ENCODE results near the gene LIF. TPM values are rescaled to one million over a fixed set of nuclear protein-coding genes. Genes with fewer than 3 reads are reported as not detected.
A peak's percentile ranks its signal among the peaks of the same experiment; 100 is the strongest.

LIF gene
- total RNA-seq: 6.9 TPM
- long read RNA-seq, partial matches to known transcripts: 0 of 9 reads
- long read RNA-seq, other reads (novel, unspliced or antisense): 9 of 9 reads

DNA sequence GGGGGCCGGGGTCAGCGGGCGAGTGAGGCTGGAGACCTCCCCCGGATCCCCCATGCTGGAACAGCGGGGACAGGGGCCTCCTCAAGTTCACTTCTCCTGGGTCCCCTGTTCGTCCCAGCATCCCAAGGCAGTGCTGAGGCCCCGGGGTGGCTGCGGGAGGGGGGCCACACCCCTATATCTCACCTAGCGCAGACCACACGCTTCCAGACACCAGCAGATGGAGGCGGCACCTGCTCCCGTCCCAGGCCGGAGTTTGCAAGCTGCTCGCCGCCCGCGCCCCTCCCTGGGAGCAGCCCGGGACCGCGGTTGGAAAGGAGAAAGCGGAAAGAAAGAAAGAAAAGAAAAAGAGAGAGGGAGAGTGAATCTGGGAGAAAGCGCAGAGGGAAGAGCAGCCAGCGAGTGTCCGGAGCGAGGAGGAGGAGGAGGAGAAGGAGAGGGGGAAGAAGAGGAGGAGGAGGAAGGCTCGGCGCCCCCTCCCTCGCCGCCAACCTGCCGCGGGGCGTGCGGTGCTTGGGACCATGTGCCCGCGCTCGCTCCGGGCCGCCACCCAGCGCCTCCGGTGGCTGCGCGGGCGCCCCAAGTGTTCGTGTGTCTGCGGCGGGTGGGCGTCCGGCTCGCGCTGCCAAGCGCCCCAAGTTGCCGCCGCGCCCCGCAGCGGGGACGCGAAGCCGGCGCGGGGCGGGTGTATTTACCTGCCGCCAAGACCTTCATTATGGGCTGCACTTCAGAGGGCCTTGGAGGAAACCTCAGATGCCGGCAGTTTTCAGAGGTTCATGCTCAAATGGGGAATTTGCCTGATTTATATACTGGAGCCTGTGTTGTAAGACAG, at the start of gene LIF:
TSS of gene LIF (minus strand) at position 775 of the 829 bp plus-strand sequence. CDS start at position 711, 64 bp downstream.
- Histone ChIP-seq H3K9me3 (no peaks in the 10 kb centered on the region), H3K36me3 (no peaks in the 10 kb centered on the region), H3K4me1 (peaks cover 16% of the 10 kb centered on the region), H3K27ac (peak within 1 kb of the TSS; percentile 42), H3K4me3 (peak within 1 kb of the TSS; percentile 54), H3K27me3 (peaks cover 11% of the 10 kb centered on the region)
- intact Hi-C loops (cut with DNase I): no loop called here
- ATAC-seq: peak; percentile 42
- no peak for DNase-seq
- TF ChIP-seq, protein P1, sequence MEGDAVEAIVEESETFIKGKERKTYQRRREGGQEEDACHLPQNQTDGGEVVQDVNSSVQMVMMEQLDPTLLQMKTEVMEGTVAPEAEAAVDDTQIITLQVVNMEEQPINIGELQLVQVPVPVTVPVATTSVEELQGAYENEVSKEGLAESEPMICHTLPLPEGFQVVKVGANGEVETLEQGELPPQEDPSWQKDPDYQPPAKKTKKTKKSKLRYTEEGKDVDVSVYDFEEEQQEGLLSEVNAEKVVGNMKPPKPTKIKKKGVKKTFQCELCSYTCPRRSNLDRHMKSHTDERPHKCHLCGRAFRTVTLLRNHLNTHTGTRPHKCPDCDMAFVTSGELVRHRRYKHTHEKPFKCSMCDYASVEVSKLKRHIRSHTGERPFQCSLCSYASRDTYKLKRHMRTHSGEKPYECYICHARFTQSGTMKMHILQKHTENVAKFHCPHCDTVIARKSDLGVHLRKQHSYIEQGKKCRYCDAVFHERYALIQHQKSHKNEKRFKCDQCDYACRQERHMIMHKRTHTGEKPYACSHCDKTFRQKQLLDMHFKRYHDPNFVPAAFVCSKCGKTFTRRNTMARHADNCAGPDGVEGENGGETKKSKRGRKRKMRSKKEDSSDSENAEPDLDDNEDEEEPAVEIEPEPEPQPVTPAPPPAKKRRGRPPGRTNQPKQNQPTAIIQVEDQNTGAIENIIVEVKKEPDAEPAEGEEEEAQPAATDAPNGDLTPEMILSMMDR (IDR thresholded peaks at IDR 0.05): peak; percentile 17

DNA sequence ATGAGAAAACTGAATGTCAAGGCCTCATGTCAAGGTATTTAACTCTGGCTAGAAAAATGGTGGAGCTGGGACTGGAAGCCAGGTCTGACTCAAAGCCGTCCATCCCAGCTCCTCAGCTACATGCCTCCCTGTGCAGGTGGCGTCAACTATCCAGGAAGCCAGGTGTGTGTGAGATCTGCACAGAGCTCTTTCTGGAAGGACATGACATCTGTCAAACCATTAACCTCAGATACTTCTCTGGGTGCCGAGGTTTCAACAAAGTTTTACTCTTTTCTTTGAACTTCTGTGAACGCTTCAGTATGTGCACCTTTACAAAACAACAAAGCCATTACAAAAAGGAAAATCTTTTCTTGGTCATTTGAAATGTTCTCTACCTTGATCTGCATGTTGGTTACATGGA, 49.8 kb upstream of the LIF start:
- DNase-seq (no peak), ATAC-seq (no peak)
- Histone ChIP-seq H3K4me3 (no peak overlapping the region), H3K27me3 (no peaks in the 10 kb centered on the region), H3K36me3 (peaks cover 94% of the 10 kb centered on the region), H3K9me3 (no peaks in the 10 kb centered on the region), H3K4me1 (peaks cover 38% of the 10 kb centered on the region), H3K27ac (peak overlapping the region; percentile 58)
- TF ChIP-seq, protein P1 (IDR thresholded peaks at IDR 0.05): no peak
- intact Hi-C loops (cut with DNase I): no loop called here

DNA sequence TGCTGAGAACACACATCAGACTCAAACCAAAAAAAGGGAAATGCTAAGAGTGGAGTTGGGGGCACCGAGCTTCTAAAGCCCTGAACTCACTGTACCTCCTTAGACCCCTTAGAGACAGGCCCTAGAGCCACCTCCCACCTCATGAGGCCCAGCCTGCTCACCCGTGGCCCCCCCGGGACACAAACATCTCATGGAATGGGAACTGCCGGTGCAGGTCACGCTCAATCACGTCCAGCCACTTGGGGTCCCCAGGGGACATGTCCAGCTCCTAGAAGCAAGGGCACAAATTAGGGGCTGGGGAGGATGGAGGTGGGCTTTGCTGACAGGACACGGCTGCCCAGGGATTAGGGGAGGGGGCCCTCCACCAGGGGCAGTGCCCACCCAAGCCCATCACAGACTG, 49.0 kb upstream of the LIF start:
- Histone ChIP-seq H3K36me3 (peaks cover 86% of the 10 kb centered on the region), H3K27ac (peak overlapping the region; percentile 36), H3K4me3 (no peak overlapping the region), H3K4me1 (peaks cover 38% of the 10 kb centered on the region), H3K27me3 (no peaks in the 10 kb centered on the region), H3K9me3 (no peaks in the 10 kb centered on the region)
- DNase-seq: no peak
- no peak for ATAC-seq
- intact Hi-C loops (cut with DNase I): no loop called here
- TF ChIP-seq, protein P1 (IDR thresholded peaks at IDR 0.05): no peak

DNA sequence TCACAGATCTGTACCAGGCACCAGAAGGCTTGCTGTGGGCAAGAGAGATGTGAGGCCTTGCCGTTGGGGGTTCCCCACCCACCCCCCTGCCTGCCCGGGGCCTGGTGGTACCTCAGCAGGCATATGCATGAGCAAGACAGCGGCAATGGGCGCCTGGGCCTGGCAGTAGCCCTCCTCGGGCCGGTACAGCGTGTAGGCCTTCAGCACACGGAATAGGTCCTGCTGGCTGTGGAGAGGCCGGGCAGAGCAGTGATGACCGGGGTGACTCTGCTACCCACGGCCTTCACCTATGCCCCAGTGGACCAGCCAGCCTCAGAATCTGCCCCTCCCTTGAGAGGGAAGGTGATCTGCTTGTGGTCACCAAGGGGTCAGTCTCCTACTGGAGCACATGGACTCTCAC, 48.3 kb upstream of the LIF start:
- ATAC-seq (no peak), DNase-seq (no peak)
- Histone ChIP-seq H3K27me3 (no peaks in the 10 kb centered on the region), H3K9me3 (no peaks in the 10 kb centered on the region), H3K27ac (peak overlapping the region; percentile 58), H3K4me3 (no peak overlapping the region), H3K36me3 (peaks cover 81% of the 10 kb centered on the region), H3K4me1 (peaks cover 44% of the 10 kb centered on the region)
- intact Hi-C loops (cut with DNase I): no loop called here
- TF ChIP-seq, protein P1 (IDR thresholded peaks at IDR 0.05): no peak

DNA sequence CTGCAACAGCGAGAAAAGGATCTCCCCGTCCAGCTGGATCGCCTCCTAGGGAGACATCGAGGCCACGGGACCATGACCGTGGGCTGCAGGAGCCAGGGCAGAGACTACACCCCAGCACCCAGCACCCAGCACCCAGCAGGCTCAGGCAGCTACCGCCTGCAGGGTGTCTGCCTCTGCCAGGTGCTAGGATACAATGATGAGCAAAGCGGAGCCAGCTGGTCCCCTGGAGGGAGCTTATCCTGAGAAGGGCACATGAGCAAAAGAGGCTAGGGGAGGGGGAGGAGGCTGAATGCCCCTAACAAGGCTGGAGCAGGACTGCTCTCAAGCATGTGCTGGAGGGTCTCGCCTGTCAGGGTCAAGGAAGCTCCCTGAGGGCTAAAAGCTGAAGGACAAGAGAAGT, 47.5 kb upstream of the LIF start:
- no peak overlapping the region for H3K27ac ChIP-seq
- peaks cover 73% of the 10 kb centered on the region for H3K36me3 ChIP-seq
- H3K4me1 ChIP-seq: peaks cover 45% of the 10 kb centered on the region
- DNase-seq (no peak), ATAC-seq (no peak)
- H3K4me3 ChIP-seq: no peak overlapping the region
- TF ChIP-seq, protein P1 (IDR thresholded peaks at IDR 0.05): no peak
- no peaks in the 10 kb centered on the region for H3K27me3 ChIP-seq
- H3K9me3 ChIP-seq: no peaks in the 10 kb centered on the region
- intact Hi-C loops (cut with DNase I): no loop called here
